Measurements from ENCODE around the gene RAB6B.

RAB6B gene

DNA sequence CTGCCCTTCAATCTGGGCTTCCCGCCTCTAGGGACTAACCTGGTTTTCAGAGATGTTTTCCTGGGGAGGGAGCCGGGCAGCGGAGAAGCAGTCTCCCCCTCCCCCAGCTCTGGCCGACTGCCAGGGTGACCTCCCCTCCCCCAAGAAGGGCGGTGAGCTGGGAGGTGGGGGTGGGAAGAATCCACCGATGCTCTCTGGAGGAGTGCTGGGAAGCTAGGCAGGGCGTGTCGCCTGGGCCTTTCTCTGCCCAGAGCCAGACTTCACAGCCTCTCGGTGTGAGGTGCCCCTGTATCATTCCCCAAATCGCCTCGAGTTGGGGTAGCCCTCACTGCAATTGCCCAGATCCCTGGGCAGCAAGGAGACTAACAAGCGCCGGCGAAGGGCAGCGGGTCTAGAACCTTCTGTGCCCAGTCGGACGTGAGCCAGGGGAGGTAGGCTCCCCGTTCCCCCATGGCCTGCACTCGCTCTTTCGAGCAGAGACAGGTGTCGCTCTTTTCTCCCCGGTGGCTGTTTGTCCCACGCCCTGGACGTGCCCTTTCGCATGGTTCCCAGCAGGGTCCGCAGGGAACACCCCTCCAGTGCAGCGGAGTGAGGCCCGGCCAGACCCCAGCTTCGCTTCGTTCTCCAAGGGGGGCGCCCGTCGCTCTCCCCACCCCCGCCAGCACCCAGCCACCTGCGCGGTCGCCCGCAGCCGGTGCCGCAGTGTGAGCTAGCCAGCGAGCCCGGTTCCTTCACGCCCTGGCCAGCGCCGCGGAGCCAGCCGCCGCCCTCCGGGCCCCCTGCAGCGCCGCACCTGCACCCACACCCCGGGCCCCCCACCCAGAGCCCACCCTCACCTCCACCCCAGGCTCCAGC is 1.1 kb downstream of the RAB6B start:
- DNase-seq = no peak

DNA sequence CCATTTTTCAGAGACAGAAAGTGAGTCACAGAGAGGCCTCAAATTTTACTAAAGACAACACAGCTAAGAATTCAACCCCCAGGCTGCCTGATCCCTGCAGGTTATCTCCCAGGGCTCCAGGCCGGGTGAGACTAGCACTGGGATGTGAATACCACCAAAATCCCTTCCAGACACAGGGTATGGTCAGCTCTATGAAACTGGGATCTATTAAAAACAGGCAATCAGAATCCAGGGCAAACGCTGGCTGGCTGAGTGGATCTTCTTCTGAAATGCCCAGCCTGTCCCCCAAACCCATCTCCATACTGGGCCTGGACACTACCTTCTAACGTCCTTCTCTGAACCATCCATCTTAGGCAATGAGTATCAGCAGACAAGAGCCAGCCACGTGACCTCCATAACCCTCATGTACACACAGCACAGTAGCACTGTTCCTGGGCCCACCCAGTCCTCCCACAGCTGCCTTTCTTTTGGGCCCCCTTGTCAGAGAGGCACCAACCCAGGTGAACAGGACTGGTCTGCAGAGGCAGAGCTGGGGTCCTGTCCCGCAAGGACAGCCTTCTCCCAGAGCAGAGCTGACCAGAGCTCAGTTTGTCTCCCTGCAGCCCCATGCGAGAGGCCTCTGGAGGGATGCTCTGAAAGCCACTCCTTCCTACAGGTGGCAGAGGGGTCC is 1.9 kb downstream of the RAB6B start:
- no peak for DNase-seq

DNA sequence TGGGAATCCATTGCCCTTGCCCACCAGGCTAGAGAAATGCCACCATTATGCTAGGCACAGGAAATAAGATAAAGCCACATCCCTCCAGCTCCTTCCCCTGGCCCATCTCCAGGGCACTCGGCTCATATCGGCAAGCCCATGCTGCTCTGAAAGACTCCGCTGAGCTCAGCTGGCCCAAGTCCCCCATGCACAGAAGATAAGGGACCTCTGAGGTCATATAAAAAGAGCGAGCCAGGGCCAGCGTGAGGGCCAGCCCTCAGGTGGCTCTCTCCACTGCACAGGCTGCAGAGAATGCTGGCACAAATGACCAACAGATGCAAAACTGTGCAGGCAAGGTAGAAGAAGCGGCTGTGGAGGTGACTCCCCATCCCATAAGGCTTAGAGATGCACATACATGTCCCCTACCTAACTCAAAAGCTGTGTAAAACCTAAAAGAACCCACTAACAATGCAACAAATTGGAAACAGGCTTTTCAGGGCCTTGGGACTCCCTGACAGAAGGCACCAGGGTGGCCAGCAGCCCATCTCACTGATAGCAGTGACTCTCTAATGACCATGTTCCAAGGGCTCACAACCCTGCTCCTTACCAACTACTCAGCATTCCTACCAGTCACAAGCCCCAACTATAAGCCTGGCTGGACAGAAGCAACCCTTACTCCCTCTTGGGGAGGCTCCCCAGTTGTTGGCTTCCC is 3.0 kb downstream of the RAB6B start:
- DNase-seq = no peak

DNA sequence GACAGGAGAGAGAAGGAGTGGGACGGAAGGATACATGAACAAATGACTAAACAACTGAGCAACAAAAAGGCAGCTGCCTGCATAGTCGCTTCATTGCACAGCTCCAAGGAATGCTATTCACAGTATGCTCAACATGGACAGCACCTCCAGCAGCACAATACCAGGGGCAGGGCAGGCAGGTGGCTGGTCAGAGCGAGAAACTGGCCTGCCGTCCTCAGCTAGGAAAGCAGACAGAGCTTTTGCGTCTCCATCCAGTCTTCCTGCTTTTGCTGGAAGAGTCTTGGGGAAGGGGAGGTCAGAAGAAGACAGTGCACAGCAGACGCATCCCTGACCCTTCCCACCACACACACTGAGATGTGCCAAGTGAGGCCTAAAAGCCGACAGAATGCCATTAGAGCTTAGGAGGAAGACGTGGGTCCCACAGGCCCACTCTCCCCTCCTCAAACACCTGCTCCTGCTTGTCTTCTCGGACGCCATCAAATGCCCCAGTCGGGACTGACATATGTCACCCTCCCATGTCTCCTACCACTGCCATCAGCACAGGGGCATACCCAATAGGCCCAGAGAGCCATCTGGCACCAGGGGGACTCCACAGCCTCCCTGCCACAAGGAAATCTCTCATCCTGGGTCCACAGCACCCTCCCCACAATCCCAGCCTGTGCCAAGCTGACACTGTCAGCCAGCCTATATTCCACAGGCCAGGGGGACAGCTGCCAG is 3.9 kb downstream of the RAB6B start:
- no peak for DNase-seq

DNA sequence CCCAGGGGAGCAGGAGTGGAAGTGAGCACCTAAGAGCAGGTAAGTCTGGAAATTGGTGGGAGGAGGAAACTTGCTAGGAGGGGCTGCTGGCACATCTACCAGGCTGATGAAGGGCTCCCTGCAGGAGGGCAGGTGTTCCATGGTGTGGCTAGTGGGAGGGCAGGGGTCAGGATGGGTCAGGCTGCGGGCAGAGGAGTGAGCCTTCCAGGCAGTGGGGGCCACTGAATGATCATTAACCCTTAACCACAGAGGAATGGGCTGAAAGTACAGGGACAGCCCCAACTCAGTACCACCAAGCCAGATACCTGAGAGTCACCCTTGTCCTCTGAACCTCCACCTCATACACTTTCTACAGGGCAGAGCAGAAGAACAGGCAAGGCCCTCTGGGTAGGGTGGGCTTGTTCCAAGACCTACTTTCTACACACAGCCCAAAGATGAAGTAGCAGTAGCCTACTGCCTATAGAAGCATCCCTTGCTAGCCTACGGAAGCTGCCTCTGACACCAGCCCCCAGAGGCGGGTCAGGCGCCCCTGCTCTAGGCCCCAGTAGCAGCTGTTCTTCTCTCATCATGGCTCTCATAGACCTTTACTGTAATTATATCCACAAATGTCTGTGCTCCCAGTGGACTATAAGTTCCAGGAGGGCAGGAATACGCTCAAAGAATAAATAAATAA is 4.6 kb downstream of the RAB6B start:
- DNase-seq = no peak

DNA sequence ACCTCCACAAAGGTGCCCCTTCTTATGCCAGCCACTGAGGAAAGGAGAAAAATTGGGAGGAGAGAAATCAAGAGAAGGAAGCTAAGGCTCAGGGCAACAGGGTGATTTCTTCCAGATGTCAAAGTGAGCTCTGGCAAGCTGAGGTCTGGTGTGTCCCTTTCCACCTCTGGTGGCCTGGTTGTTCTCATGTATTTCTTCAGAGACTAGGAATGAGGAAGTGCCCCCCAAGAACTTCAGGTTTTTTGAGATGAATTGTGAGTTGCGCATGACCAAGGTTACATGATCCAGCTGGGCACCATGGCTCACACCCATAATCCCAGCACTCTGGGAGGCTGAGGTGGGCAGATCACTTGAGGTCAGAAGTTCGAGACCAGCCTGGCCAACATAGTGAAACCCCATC is 5.6 kb downstream of the RAB6B start:
- no peak for DNase-seq

DNA sequence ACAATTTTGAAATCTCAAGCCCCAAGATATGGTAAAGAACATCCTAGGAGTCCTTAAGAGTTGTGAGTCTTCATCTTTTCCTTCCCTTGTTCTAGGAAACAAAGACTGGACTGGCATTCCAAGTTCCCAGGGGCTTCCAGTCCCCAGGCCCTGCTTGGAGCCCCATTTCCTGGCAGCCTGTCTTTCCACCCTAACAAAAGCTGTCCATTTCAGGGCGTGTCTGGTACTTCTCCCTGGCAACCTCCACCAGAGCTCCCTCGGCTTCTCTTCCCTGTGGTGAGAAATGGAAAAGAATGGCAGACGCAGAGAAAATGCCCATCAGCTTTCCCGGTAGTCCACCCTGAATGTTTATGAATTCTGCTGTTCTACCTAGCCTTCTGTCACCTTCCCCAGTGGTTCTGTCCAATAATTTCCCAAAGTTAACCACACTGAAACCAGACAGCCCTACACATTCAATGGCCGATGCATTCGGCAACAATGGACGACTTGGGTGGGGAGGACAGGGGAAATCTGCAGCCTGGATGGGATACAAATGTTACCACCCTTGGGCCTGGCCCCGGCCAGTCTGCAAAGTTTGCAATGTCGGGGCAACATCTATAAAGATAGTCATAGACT is 6.8 kb downstream of the RAB6B start:
- no peak for DNase-seq

DNA sequence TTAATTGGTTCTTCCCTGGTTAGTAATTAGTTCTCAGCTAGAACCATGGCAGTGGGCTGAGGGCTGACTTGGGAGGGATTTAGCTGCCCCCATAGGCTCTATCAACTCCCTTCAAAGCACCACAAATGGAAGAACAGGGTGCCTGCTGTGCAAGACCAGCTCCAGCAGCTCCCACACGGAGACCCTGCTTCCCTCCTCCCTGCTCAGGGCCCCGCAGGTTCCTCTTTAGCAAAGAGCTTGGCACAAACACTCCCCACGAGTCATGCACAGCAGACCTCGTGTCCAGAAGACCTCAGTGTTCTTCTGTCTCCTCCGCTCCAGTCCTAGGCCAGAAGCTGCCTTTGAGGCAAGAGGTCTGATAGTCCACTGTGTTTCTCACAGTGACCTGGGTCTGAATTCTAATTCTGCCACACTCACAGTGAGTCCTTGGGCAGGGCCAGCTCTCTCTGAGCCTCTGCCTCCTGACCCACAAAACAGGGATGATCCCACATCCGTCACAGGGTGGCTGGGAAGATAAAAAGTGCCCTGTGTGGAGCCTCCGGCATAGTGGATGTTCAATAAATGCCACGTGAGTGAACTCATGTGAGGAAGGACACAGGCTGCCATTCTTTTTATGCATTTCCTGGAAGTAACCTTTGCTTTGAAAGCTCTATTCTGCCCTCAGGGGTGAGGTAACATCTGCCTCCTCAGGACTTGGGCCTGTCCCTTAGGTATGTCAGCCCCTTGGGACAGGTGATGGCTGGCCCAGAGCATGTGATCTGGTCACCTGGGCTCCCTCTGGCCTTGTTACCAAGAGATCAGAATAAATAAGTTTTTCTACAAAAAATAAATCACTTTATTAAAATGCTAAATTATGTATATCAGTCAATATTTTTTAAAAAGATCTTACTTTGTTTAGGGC is 7.6 kb downstream of the RAB6B start:
- DNase-seq = no peak

DNA sequence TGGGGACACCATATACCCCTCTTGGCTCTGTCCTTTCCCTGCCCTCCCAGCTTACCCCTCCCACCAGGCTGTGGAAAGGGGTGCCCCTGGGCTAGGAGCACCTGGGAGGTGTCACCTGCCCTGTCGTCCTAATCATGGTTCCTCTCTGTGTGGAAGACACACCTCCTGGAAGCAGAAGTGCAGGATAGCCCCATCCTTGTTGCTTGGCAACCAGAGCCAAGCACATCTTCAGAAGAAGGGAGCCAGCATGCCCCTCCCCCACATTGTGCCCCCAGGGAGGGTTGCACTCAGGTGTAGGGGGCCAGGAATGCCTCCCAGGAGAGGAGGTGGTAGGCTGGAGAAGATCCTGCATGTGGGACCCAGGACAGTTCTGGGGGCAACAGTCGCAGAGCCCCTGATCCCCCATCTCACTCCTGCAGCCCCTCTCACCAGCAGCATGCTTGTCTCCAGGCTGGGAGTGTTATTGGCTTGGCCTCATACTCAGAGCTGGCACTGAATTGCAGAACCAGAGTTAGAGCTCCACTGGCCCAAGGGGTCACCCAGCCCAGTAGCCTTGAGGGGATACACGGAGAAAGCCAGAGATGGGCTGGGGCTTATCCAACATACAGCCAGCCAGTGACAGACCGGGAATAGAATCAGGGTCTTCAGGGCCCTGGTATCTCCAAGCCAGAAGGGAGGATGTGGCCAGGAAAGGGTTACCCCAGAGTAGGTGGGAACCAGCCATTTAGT is 8.4 kb downstream of the RAB6B start:
- DNase-seq = no peak

DNA sequence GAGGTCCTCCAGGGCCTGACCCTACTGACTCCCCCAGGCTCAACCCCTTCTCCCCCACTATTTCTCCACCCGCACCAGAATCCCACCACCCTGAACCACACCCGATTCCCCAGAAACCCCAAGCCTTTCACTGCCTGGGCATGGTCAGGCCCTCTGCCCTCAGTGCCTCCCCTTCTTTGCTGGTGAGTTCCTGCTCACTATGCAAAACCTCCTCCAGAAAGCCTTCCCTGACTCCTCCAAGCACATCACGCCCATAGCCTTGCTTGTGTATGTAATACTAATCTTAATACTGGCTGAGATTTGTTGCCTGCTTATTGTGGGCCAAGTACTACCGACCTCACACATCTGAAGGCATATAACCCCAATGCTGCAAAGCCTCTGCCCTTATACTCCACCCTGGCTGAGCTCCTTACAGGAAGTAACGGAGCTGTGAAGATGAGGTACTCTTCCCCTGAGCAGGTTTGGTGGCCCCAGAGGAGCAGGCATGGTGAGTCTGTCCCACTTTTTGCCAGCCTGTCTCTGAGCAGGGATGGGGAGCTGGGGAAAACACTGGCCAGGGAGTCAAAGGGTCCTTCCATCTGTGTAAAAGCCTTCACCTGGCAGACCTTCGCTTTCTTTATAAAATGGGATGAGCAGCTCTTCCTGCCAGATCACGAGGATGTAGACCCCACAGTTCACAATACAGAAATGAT is 9.5 kb downstream of the RAB6B start:
- no peak for DNase-seq

DNA sequence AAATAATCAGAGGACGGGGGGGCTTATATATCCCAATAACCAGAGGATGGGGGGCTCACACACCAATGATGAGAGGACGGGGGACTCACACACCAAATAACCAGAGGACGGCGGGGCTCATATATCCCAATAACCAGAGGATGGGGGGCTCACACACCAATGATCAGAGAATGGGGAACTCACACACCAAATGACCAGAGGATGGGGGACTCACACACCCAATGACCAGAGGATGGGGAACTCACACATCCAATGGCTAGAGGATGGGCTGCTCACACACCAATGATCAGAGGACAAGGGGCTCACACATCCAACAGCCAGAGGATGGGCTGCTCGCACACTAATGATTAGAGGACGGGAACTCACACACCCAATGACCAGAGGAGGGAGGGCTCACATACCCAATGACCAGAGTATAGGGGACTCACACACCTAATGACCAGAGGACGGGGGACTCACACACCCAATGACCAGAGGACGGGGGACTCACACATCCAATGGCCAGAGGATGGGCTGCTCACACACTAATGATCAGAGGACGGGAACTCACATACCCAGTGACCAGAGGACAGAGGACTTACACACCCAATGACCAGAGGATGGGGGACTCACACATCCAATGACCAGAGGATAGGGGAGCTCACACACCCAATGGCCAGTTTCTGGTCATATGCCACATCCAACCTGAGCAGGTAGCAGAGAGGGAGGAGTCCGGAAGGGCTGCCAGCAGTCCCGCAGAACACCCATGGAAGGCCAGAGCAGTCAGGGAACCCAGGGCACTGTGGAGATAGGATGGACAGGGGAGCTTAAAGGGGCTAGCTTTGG is 10.6 kb downstream of the RAB6B start:
- no peak for DNase-seq

DNA sequence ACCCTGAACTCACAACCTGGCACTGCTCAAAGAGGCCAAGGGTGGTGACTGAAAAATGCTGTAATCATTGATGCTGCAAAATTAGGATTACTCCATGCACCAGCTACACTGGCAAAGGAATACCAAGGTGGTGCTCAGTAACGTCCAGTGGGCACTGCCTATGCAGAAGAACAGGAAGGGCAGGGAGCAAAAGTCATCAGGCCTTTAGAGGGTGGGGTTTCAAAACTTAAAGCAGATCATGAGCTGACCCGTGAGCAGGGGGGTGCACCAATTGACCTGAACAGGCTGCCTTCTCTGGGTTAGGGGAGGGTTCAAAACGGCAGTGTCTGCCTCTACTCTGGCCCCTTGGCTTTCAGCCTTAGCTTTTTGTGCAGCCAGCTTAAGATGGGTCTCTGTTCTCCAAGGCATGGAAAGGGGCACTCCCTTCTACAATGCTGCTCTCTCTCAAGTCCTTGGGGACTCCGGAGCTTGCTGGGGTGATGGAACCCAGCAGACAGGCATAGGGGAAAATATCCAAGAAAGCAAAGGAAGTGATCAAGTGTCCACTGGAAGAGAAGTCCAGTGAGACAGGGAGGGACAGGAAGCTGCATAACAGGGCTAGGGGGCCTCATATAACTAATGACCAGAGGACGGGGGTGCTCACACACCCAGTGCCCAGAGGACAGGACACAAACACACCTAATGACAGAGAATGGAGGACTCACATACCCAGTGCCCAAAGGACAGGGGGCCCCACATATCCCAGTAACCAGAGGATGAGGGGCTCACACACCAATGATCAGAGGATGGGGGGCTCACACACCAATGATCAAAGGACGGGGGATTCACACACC is 11.4 kb downstream of the RAB6B start:
- DNase-seq = no peak

DNA sequence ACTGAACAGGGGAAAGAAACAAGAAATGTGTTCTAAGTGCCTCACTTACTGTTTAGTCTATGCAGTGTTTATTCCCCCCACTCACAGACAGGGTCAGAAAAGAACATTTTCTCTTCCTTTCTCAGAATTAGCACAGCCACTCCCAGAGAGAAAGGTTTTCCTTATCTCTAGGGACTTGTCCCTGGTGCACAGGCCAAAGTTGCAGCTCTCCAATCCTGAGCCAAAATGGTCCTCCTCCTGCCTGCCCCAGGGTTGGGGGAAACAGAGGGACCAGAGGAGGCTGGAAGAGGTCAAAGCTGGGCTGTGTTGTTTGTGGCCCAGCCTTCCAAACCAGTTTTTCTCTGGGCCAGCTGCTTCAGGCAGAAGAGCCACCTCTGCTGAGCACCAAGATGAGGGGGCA is 12.0 kb downstream of the RAB6B start:
- DNase-seq = no peak

DNA sequence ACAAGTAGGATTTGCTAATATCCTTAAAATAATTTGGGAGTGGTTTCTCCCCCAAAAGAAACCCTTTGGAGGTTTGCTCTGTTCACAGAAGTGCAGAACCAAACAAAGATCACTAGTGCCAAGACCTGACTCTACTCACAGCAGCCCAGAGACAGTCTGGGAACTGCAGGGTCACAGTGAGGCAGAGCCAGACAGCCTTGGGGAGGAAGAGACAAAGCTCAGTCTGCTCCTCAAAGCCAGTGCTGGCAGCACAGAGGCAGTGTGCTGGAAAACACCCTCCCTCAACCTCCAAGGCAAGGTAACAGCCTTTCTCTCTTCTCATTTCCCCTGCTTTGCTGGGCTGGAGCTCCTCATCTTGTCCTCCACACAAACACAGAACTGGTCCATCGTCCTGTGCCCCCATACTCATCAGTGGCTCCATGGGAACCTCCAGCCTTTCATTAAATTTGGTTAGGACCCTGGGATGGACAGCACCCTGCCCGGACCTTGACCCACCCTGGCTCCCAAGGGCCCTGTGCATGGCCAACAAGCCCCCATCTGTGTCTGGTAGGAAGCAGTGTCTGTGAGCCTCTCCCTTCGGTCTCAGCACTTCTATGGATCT is 12.6 kb downstream of the RAB6B start:
- DNase-seq = no peak

DNA sequence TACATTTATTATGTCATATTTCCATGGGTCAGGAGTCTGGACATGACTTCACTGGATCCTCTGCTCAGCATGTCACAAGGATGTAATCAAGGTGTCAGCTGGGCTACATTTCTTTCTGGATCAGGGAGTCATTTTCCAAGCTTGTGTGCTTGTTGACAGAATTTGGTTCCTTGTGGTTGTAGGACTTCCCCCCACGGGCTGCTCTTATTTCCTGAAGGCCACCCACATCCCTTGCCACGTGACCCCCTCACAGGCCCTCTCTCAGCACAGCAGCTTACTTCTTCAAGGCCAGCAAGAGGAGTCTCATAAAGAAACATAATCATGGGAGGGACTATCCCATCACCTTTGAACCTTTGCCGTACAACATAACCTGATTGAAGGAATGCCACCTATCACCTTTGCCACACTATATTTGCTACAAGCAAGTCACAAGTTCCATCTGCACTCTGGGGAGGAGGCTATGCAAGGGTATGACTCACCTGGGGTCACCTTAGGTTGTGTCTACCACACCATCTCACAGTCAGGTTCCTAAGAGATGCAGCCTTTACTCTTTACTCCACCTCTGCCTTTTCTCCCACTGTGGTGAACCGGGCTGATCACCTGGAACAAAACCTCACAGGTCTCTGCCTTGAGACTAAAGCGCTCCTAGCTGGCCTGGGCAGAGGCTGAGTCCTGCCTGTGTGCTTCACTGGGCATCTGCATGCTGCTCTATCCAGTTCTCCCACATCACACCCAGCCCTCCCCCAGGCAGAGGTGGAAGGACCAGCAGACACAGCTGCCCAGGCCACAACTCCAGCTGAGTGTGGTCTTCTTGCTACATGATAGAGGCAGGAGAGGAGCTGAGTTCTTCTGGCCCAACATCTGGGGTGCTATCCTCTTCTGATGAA is 13.5 kb downstream of the RAB6B start:
- no peak for DNase-seq

DNA sequence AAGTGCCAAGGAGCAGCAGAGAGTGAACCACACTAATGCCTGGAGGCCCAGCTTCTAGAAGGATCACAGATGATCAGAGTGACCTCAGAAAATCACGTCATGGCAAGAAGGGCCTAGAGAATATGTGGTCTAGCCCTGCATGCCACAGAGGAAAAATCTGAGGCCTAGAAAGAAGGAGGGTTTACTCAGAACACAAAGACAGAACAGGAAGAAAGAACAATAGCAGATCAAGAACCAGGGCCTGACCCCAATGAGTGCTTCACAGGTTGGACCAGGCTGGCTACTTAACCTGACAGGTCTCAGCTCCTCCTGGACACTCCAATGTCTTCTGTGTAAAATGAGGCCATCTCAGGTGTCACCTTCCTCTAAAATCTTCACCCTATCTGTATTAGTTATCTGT is 14.2 kb downstream of the RAB6B start:
- no peak for DNase-seq

All from HCEC 1CT (cell line).